ENCODE results near the gene FBXO44.

Gene FBXO44

DNA sequence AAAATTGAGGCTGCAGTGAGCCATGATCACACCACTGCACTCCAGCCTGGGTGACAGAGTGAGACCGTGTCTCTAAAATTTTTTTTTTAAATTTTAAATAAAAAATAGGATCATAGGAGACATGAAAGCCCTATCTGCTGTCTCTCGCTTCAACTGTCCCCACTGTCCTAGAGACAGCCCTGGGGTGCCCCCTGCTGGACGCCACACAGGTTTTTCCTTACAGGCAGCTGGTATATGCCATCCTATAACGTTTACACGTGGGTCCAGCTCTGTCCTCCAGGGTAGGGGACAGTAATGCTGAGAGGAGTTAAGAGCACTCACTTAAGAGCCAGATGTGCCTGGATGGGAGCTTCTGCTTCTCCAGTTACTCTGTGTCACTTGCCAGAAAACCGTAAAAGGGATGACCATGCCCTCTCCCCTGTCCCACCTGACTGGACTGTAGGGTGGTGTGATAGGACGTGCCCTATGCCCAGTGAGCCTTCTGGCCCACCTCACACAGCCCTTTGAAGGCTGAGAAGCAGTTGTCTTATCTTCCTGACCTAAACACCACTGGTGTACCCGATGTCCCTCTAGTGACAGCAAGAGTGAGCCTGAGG, 8.9 kb upstream of the FBXO44 start:
- TF ChIP-seq FOXM1 (IDR thresholded peaks at IDR 0.05; ENCODE audit: borderline replicate concordance, low read depth) (no peak), YY1 (IDR thresholded peaks at IDR 0.05; ENCODE audit: low read depth) (no peak), CEBPB (IDR thresholded peaks at IDR 0.05) (no peak), CREB1 (IDR thresholded peaks at IDR 0.05; ENCODE audit: low read depth) (no peak), TEAD4 (IDR thresholded peaks at IDR 0.05) (no peak), RAD21 (IDR thresholded peaks at IDR 0.05; ENCODE audit: low read depth) (peak; percentile 85)
- TF ChIP-seq, protein P1, sequence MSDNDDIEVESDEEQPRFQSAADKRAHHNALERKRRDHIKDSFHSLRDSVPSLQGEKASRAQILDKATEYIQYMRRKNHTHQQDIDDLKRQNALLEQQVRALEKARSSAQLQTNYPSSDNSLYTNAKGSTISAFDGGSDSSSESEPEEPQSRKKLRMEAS (IDR thresholded peaks at IDR 0.05) = no peak

DNA sequence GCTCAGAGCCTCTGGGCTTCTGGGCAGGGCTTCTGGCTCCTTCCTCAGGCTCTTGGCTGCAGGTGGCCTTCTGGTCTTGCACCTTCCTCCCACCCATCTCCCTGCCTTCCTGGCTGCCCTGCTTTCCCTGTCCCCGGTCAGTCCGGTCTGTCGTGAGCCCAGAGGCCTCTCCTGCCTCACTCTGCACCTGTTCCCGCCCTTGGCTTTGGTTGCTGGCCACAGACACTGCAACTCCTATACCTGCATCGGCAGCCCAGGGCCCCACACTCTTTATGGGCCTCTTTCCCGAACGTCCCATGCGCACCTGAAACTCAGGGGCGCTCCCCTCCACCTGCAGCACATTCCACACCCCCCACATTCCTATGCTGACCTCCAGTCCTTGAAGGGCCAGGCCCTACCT, 8.4 kb upstream of the FBXO44 start:
- no peak for TF ChIP-seq TAF1 (IDR thresholded peaks at IDR 0.05; ENCODE audit: low read depth)
- TF ChIP-seq RAD21 (IDR thresholded peaks at IDR 0.05; ENCODE audit: low read depth) = no peak
- TF ChIP-seq, protein P2, sequence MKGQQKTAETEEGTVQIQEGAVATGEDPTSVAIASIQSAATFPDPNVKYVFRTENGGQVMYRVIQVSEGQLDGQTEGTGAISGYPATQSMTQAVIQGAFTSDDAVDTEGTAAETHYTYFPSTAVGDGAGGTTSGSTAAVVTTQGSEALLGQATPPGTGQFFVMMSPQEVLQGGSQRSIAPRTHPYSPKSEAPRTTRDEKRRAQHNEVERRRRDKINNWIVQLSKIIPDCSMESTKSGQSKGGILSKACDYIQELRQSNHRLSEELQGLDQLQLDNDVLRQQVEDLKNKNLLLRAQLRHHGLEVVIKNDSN (IDR thresholded peaks at IDR 0.05) = no peak
- TF ChIP-seq FOXM1 (IDR thresholded peaks at IDR 0.05; ENCODE audit: borderline replicate concordance, low read depth) = no peak
- TF ChIP-seq, protein P1 (IDR thresholded peaks at IDR 0.05) = no peak
- TF ChIP-seq YY1 (IDR thresholded peaks at IDR 0.05; ENCODE audit: low read depth) = no peak
- TF ChIP-seq EP300 (IDR thresholded peaks at IDR 0.05; ENCODE audit: borderline replicate concordance) = no peak
- no peak for TF ChIP-seq CEBPB (IDR thresholded peaks at IDR 0.05)
- TF ChIP-seq ZBTB7A (IDR thresholded peaks at IDR 0.05; ENCODE audit: low read depth) = no peak
- no peak for TF ChIP-seq TEAD4 (IDR thresholded peaks at IDR 0.05)
- no peak for TF ChIP-seq EGR1 (IDR thresholded peaks at IDR 0.05)
- TF ChIP-seq, protein P3, sequence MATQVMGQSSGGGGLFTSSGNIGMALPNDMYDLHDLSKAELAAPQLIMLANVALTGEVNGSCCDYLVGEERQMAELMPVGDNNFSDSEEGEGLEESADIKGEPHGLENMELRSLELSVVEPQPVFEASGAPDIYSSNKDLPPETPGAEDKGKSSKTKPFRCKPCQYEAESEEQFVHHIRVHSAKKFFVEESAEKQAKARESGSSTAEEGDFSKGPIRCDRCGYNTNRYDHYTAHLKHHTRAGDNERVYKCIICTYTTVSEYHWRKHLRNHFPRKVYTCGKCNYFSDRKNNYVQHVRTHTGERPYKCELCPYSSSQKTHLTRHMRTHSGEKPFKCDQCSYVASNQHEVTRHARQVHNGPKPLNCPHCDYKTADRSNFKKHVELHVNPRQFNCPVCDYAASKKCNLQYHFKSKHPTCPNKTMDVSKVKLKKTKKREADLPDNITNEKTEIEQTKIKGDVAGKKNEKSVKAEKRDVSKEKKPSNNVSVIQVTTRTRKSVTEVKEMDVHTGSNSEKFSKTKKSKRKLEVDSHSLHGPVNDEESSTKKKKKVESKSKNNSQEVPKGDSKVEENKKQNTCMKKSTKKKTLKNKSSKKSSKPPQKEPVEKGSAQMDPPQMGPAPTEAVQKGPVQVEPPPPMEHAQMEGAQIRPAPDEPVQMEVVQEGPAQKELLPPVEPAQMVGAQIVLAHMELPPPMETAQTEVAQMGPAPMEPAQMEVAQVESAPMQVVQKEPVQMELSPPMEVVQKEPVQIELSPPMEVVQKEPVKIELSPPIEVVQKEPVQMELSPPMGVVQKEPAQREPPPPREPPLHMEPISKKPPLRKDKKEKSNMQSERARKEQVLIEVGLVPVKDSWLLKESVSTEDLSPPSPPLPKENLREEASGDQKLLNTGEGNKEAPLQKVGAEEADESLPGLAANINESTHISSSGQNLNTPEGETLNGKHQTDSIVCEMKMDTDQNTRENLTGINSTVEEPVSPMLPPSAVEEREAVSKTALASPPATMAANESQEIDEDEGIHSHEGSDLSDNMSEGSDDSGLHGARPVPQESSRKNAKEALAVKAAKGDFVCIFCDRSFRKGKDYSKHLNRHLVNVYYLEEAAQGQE (IDR thresholded peaks at IDR 0.05; ENCODE audit: low read depth) = no peak
- TF ChIP-seq CREB1 (IDR thresholded peaks at IDR 0.05; ENCODE audit: low read depth) = no peak
- no peak for TF ChIP-seq NFIC (IDR thresholded peaks at IDR 0.05)
- TF ChIP-seq TCF12 (IDR thresholded peaks at IDR 0.05; ENCODE audit: low read depth) = no peak

DNA sequence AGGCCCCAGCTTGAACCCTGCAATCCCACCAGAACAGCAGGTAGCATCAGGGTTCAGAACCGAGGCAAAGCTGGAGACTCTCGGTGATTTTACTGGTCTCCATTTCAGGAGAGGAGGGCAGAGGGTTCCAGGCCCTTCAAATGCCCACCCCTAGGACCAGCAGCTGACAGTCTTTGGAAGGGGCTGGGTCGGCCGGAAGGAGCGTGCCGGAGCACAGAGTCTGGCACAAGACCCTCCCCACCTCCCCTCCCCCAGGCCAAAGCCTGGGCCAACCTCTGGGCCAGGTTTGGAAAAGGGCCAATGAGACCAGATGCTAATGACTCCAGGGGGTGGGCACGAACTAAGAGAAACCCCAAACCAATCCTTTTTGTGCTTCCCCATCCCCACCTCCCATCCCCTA, 7.3 kb upstream of the FBXO44 start:
- no peak for TF ChIP-seq EP300 (IDR thresholded peaks at IDR 0.05; ENCODE audit: borderline replicate concordance)
- no peak for TF ChIP-seq TCF12 (IDR thresholded peaks at IDR 0.05; ENCODE audit: low read depth)
- TF ChIP-seq, protein P2 (IDR thresholded peaks at IDR 0.05) = no peak
- TF ChIP-seq, protein P3 (IDR thresholded peaks at IDR 0.05; ENCODE audit: low read depth) = no peak
- no peak for TF ChIP-seq CREB1 (IDR thresholded peaks at IDR 0.05; ENCODE audit: low read depth)
- no peak for TF ChIP-seq ZBTB7A (IDR thresholded peaks at IDR 0.05; ENCODE audit: low read depth)
- TF ChIP-seq EGR1 (IDR thresholded peaks at IDR 0.05) = no peak
- no peak for TF ChIP-seq TAF1 (IDR thresholded peaks at IDR 0.05; ENCODE audit: low read depth)
- TF ChIP-seq RAD21 (IDR thresholded peaks at IDR 0.05; ENCODE audit: low read depth) = no peak
- TF ChIP-seq YY1 (IDR thresholded peaks at IDR 0.05; ENCODE audit: low read depth) = no peak
- no peak for TF ChIP-seq FOXM1 (IDR thresholded peaks at IDR 0.05; ENCODE audit: borderline replicate concordance, low read depth)
- TF ChIP-seq TEAD4 (IDR thresholded peaks at IDR 0.05) = no peak
- TF ChIP-seq, protein P1 (IDR thresholded peaks at IDR 0.05) = no peak
- TF ChIP-seq NFIC (IDR thresholded peaks at IDR 0.05) = no peak
- TF ChIP-seq CEBPB (IDR thresholded peaks at IDR 0.05) = no peak

DNA sequence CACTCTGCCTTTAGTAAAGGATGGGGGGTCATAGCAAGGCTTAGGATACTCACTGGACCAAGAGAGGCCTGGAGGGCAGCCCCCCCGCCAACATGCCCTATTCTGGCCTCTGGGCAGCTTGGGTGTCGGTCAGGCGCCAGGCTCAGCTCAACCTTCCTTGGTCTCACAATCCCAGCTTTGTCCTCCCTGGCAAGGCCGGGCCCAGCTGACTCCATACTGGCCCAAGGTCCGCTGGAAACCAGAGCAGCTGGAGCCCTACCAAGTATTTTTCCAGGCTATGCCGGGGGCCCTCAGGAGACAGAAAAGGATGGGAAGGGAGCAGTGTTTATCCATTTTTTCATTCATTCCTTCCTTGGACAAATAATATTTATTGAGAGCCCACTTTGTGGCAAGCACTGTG, 6.6 kb upstream of the FBXO44 start:
- TF ChIP-seq NFIC (IDR thresholded peaks at IDR 0.05) = no peak
- TF ChIP-seq, protein P3 (IDR thresholded peaks at IDR 0.05; ENCODE audit: low read depth) = no peak
- no peak for TF ChIP-seq YY1 (IDR thresholded peaks at IDR 0.05; ENCODE audit: low read depth)
- no peak for TF ChIP-seq EGR1 (IDR thresholded peaks at IDR 0.05)
- TF ChIP-seq TCF12 (IDR thresholded peaks at IDR 0.05; ENCODE audit: low read depth) = no peak
